ENCODE measurements around the gene MED26.
A peak's percentile ranks its signal among the peaks of the same experiment; 100 is the strongest.
"Not testable (repeated sequence)": the region's sequence is repeated elsewhere in the genome, so short reads cannot be mapped to it uniquely, and the experiment has no call there.

Gene MED26

DNA sequence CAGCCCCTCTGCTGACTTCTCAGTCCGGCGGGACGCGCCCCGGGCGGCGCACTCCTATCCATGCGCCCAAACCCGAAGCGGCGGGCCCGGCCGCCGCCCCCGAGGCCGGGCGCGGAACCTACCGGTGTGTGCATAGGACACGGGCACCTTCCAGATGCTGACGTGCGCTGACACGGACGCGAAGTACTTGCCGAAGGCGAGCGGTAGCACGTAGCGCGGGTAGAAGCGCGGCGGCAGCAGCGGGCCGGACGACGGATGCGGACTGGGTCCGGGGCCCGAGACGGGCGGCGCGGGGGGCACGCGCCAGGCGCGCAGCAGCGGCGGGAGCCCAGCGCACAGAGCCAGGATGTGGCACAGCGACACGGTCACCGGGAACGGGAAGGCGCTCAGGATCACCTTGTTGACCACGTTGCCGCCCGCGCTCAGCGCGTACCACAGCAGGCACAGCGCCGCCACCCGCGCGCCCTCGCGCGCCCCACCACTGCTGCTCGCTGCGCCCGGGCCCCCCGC is 56.1 kb downstream of the MED26 start:
- DNase-seq: no peak

DNA sequence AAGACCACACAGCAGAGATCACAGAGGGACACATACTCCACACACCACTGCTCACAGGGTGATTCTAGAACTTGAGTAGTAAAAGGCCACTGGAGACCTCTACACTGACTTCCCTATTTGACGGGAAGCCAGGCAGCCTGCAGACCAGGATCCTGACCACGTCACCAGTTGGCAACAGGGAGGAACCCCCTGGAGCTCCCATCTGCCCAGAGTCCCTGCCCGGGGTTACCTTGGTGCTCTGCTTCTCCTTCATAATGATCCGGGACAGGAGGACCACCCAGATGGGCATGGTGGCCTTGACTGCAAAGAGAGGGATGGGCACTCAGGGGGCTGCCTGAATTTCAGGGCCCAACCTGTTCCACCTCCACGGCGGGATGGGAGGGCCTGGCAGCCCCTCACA is 56.7 kb downstream of the MED26 start:
- no peak for DNase-seq

DNA sequence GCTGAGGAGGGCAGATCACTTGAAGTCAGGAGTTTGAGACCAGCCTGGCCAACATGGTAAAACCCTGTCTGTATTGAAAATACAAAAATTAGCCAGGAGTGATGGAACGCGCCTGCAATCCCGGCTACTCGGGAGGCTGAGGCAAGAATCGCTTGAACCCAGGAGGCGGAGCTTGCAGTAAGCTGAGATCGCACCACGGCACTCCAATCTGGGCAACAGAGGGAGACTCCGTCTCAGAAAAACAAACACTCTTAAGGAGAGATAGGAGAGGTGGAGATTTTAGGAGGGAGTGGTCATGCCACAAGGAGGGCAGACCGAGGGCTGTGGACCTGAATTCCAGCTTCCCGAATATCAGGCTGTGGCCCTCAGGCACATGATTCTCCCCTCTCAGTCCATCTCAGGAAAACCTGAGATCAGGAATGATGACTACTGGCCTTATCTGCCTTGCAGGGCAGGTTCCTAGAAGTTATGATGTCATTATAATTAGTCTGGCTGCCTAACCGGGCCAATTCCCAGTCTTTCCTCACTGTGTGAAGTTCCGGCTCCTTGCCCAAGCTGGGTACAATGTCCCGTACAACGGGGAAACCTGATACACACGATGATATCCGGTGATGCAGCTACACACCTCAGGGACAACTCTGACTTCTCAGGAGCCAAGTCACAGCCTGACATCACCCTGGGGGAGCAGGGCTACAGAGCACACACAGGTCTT is 58.2 kb downstream of the MED26 start:
- DNase-seq: no peak

DNA sequence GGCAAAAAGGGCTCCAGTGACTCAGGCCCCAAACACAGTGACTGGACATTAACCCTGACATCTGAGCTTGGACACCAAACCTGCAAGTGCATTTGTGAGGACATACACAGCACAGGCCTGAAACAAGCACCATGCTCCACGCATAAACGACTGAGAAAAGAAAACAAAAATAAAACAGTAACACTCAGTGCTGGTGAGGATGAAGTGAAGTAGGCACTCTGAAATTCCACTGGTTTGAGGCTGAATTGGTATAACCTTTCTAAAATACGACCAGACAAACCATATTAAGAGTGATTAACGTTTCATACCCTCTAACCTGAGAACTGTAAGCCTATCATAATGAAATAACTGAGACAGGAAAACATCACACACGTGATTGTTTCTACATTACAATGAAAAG is 61.3 kb downstream of the MED26 start:
- no peak for DNase-seq

DNA sequence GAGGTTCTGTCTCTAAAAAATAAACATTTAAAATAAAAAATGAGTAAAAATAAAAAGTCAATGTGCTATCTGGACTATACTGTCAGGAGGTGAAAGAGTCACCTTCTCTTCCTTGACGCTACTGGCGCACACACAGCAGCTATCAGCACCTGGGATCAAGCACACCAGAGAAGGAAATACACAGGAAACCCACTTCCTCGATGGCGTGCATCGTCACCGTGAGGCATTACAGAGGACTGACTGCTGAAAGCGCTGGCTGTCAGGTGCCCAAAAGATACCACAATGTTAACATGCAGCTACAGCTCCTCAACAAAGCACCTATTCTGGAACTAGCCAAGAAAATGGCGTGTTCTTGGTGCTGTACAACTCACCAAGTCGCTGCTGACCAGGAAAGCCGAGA is 61.8 kb downstream of the MED26 start:
- DNase-seq: peak; percentile 70

DNA sequence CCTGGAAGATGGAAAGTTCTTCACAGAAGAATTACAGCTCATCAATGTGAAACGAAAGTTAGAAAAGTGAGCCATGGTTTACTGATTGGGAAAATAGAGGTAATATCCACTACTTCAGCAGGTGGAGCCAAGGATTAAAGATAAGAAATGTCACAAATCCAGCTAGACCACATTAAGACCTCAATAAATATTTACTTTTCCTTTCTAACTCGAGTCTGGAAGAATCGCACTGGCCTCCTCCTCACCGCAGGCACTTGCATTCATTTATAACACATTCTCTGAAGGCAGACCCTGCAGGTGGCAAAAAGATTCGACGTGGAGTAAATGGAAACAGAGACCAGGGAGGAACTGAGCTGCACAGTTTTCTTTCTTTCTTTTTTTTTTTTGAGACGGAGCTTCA is 63.2 kb downstream of the MED26 start:
- DNase-seq: no peak

DNA sequence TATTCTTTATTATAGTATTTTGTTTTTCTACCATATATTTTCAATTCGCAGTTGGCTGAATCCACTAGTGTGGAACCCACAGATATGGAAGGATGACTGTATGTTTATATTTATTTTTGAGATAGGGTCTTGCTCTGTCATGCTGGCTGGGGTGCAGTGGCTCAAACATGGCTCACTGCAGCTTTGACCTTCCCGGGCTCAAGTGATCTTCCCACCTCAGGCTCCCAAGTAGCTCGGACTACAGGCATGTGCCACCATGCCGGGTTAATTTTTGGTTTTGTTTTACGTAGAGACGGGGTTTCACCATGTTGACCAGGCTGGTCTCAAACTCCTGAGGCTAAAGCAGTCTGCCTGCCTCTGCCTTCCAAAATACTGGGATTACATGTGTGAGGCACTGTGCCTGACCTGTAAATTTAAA is 65.4 kb downstream of the MED26 start:
- DNase-seq: no peak

DNA sequence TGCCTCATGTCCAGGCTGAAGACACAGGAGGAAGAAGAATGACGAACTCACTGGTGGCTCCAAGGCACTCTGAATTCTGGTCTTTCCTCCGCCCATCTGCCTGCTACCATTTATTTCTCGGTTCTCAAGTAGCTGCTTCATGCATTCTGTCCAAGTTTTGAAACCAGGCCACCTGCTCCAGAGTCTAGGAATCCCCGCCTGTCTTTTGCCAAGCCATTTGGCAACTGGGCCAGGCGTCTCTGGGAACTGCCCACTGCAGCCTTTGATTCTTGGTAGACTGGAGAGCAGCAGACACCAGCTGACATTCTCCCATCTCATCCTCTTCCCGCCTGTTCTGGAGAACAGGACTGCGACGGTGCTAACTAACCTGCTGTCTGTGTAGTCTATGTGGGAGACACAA is 66.6 kb downstream of the MED26 start:
- DNase-seq: no peak

DNA sequence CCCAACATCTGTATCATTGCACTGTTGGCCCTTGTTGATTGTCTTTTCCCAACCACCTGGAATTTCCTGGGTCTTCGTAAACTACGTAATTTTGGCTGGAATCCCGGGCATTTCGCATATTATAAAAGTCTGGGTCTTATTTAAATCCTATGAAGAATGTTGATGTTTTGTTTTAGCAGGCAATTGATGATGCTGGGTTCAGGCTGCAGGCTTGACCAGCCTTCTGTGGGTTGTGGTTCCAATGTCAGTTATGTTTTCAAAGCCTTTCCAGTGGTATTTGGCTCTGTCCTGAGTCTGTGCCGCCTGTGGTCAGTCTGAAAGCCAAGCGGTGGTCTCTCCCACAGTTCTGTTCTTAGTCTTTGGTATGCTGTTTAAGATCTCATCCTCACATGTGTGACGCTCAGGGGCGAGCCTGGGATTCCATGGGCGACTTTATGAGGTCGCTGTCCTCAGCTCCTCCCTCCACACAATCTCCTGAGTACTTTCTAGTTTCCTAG is 68.2 kb downstream of the MED26 start:
- DNase-seq: no peak

DNA sequence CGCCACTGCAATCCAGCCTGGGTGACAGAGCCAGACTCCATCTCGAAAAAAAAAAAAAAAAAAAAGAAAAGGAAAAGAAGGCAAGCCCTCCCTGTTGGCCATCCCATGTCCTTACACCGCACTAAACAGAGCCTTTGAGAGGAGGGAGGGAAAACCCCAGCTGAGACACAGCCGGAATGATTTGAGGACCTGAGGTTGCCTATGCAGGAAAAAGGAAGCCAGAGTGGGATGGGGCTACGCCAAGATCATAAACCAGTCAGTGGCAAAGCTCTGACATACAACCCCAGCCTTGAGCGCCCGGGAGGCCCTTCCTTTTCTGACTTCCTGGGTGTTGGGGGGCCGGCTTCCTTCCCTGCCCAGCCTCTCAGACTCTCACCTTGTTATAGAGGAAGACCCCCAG is 73.2 kb downstream of the MED26 start:
- DNase-seq: no peak

DNA sequence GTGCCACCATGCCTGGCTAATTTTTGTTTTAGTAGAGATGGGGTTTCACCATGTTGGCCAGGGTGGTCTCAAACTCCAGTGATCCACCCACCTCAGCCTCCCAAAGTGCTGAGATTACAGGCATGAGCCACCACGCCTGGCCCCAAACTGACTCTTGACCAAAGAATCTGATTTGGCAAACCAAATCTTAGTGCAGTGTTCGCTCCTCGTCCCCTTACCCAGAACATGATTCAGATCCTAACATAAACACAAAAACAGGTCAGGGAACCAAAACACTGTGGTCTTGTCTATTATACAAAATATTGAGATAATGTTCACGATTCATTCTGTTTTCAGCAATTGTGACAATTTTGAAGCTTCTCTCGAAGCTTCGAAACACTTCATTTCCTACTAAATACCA is 76.1 kb downstream of the MED26 start:
- not testable (repeated sequence) for DNase-seq

DNA sequence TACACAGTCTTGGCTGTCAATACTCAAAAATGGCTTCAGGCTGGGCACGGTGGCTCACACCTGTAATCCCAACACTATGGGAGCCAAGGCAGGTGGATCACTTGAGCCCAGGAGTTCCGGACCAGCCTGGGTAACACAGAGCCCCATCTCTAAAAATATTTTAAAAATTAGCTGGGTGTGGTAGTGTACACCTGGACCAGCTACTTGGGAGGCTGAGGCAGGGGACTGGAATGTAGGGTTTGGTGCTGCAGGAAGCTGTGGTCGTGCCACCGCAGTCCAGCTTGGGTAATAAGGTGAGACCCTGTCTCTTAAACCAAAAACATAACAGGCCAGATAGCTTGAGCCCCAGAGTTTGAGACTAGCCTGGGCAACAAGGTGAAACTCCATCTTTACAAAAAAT is 79.0 kb downstream of the MED26 start:
- no peak for DNase-seq

DNA sequence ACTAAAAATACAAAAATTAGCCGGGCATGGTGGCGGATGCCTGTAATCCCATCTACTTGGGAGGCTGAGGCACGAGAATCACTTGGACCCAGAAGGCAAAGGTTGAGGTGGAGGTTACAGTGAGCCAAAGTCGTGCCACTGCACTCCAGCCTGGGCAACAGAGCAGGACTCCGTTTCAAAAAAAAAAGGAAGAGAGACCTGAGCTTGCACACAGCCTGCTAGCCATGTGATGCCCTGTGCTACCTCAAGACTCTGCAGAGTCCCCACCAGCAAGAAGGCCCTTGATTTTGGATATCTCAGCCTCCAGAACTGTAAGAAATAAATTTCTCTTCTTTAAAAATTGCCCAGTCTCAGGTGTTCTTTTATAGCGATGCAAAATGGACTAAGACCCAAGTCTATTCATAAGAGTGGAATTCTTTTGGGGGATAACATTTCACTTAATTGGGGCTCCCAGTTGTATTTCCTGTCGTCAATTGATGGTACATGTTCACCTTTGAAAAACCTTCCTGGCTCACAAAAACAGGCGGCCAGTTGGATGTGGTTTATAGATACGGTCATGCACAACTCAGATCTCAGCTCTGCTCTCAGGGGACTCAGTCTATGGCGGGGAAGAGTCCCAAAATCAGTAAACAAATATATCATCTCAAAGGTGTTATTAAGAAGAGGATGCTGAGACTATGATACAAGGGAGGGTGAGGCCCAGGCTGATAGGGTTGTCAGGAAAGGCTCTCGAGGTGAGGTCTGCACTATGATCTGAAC is 83.4 kb downstream of the MED26 start:
- no peak for DNase-seq

DNA sequence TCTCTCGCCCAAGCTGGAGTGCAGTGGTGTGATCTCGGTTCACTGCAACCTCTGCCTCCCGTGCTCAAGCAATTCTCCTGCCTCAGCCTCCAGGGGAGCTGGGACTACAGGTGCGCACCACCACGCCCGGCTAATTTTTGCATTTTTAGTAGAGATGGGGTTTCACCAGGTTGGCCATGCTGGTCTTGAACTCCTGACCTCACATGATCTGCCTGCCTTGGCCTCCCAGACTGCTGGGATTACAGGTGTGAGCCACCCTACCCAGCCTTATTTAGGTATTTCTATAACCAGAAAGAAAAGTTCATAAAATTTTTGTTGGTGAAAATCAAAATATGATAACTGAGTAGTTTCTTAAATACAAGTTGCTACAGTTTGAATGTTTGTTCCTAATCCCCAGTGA is 84.3 kb downstream of the MED26 start:
- DNase-seq: not testable (repeated sequence)

DNA sequence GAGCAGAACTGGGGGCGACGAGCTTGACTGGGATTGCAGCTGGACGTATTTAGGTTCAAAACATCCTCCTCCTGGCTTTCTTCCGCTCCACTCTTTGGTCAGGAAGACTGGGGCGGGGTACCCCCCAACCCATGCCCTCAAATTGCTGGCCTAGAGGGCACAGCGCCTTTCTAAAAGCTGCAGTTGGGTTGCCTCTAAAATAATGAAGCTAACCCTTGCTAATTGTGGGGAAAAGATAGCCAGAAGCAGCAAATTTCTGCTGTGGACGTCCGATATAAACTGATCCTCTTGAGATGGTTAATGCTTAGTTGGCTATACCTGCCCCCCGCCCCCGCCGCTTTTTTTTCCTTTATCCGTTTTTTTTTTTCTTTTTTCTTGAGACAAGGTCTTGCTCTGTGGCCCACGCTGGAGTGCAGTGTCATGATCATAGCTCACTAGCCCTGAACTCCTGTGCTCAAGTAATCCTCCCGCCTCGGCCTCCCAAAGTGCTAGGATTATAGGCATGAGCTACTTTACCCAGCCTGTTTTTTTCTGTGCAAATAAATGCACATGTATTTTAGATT is 85.0 kb downstream of the MED26 start:
- no peak for DNase-seq

DNA sequence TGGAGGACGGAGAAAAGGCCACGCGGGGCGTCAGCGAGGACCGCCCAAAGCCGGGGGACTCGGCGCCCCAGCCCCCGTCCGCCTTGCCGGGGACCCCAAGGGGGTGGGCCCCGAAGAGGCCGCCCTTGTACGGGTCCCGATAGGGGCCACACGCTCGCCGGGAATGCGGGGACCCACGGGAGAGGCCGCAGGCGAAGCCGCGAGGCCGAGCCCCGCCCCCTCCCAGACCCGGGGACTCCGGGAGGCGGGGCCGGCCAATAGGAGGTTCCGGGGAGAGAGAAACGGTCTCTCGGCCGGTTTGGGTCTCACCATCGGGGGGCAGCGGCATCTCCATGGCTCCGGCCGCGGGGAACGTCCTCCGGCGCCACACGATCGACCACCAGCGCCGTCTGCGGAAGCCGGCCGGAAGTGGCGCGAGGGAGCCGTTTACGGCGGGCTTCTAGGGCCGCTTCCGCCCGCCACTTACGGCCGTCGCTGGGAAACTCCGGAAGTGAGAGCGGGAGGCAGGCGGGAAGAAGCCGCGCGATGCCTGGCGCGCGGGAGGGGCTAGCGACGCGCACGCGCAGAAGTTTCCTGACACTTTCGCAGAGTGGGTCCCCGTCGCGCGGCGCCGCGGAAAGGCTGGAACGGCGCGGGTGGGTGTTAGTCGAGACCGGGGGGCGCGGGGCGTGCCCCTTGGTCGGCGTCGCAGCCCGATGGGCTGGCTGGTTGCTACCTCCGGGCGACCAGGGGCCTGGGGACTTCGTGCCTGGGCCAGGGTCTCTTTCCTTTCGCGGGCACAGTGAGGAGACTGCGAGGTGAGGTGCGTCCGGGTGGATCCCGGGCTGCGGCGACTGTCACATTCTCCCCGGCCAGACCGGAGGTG is 85.7 kb downstream of the MED26 start, which contains the start of gene CHERP:
CHERP (minus strand) TSS at position 393 of the 865 bp plus-strand sequence; CDS start at position 334, 59 bp downstream.
- DNase-seq: peak; percentile 91

DNA sequence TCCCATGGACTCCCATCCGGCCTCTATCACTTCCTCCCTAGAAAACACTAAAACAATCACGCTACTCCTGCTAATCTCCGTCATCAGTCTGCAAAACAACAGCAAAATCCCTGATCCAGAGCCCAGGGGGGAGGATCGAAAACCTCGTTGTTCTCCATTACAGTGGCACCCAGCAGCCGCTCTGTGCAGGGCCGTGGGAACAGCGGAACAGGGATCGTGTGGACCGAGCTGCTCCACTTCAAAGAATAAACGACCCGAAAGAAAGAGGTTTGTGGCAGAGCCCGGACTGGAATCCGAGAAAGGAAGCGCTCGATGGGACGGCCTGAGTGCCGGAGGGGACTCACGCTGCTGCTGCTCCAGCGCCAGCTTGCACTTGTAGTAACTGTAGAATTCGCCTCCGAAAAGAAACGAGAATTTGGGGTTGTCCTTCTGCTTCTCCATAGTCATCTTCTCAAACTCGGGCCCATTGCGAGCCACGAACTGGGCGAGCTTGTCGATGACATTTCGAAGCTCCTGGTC is 86.4 kb downstream of the MED26 start:
- DNase-seq: no peak

DNA sequence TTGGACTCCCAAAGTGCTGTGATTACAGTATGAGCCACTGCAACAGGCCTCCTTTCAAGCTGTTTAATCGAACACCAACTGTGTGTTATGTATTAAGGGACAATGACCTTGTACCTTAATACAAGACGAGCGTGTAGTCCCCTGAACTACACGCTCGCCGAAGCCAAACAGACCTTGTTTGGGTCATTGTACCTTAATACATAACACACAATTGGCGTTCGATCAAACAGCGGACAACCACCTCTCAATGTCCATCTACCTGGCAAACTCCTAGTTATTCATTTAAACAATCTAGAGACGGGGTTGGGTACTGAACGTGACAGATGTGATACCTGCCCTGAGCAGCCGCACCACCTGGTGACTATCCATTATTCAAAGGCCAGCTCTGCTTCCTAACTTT is 87.1 kb downstream of the MED26 start:
- no peak for DNase-seq

DNA sequence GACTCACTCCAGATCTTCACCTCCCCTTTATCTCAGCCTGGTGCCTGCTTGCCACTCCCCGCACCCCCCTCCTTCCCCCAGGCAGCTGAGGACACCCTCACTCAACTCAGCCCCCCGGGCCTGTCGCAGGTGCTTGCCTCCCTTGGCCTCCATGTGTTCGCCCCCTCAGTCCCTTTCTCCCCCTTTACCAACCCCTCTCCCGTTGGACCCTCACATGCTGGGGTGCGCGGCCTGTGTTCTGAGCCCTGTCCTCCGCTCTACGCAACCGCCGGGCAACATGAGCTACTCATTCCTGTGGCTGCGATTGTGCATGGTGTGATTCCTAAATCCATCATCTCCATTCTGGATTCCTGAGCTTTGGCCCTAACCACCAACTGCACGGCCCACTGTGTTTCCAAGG is 90.9 kb downstream of the MED26 start:
- DNase-seq: no peak

DNA sequence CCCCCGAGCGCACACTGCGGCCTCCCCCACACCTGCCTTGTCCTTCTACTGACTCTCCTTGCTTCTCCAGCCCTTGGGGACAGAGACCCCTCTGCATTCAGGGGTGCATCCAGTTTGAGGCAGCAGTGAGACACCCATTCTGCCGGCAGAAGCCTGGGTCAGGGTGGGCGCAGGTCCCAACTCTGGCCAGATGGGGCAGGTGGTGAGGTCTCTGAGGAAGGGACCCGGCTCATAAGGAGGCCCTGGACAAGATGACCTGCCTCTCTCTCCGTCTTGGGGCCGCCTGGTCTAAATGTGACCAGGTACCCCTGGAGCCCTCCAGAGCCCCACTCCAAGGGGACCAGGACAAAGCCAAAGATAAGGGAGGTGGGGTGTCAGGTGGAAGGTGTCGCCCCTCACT is 91.9 kb downstream of the MED26 start:
- DNase-seq: no peak

DNA sequence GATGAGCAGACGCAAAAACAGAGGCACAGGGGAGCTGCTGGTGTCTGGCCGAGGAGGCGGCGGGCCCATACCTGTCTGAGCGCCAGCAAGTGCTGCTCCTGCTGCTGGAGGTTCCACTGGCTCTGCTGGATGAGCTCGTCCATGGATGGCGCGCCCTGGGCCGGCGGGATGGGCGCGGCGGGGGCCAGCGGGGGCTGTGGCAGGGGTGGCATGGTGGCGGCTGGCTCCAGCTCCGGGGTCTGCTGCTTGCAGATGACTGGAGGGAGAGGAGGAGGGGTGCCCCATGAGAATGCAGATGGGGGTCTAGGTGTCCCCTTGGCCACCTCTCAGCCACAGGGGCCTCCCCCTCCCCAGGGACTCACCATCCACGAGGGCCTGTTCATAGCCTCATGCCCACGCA is 92.6 kb downstream of the MED26 start:
- DNase-seq: no peak

DNA sequence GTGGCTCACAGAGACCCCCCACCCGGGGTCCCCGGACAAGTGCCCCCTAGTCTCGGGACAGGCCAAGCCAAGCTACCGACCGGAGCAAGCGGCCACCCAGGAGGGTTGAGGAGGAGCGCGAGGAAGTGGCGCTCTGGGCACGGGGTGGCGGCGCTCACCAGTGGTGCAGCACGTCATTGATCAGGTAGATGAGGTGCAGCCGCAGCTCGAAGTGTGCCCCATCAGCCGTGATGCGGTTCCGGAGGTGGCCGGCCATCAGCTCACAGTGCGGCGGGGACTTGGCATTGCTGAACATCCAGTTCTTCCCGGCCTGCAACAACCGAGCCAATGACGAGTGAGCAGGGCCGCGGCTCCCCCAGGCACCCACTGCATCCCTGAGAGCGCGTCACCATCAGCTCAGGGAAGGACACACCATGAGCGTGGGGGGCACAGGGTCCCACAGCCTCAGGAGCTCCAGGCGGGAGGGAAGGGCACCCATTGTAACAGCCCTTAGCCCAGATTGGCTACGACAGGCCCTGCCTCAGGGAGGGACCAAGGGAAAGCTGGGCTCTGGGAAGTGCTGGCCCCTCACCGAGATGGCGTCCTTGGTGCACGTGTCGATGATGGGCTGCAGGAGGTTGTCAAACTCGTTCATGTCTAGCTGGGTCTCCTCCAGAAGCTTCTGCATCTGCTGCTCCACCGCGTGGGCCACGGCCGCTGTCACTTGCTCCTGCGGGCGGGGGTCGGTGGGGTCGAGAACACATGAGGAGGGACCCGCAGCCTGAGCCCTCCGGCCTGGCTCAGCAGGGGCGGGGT is 95.4 kb downstream of the MED26 start:
- DNase-seq: no peak
